GM12873 (cell line): ENCODE results near the gene CDAN1.

ENCODE experiments used
- CTCF ChIP-seq: IDR thresholded peaks from 2 replicates; pipeline ENCODE4 v1.5.1; 2012; ENCODE audit warnings: low read depth, mild to moderate bottlenecking, moderate library complexity, low read length, control low read depth; ENCODE audit not compliant: insufficient read depth; ENCODE audit errors: missing control alignments

Gene CDAN1

GRCh38 chr15:42736178-42736792 lies 643 bp downstream of the CDAN1 start:
- no peak for TF ChIP-seq CTCF

- TF ChIP-seq CTCF: no peak
Observed at GRCh38 chr15:42735382-42736165, 1.4 kb downstream of the CDAN1 start.

GRCh38 chr15:42734076-42734672 lies 2.8 kb downstream of the CDAN1 start:
- TF ChIP-seq CTCF: no peak

GRCh38 chr15:42733027-42733426 lies 3.9 kb downstream of the CDAN1 start:
- TF ChIP-seq CTCF: no peak

GRCh38 chr15:42732095-42732827 lies 4.7 kb downstream of the CDAN1 start:
- no peak for TF ChIP-seq CTCF

- no peak for TF ChIP-seq CTCF
Observed at GRCh38 chr15:42731461-42731860, 5.5 kb downstream of the CDAN1 start.

- TF ChIP-seq CTCF: no peak
Observed at GRCh38 chr15:42730536-42730935, 6.4 kb downstream of the CDAN1 start.
